Posterior vena cava (tissue), 2 donors: ENCODE data around the gene DNAJC17. TPM values are rescaled to one million over a fixed set of nuclear protein-coding genes. Genes with fewer than 3 reads are reported as not detected.

ENCODE experiments used
- total RNA-seq, 2 donors: library from RNA; stranded (reverse); fragmentation: NEBNext Ultra II Directional; extraction: Animal tissue kit (Norgen Biotek cat#: 25700); gene quantifications; one replicate each; pipeline ENCODE4 v1.2.1, GENCODE V29; 2021
- donor health status: DM: yes; HTN: yes; CAD: no.
- donor health status: DM: yes; HTN: yes; CAD: no.

The DNAJC17 gene
- total RNA-seq, 2 donors from 2014 or later = 18.3 to 22.9 TPM

Other genes with a start within 250 kb of the DNAJC17 start
- gene CCDC32, start 242.4 kb downstream of the DNAJC17 start, total RNA-seq = 10 to 100 TPM; 27.0 to 31.1 TPM
- gene RPUSD2, start 238.2 kb downstream of the DNAJC17 start, total RNA-seq = 1 to 10 TPM; 5.0 to 6.8 TPM
- gene KNL1, start 213.2 kb downstream of the DNAJC17 start, total RNA-seq = under 1 TPM; 0.52 to 0.79 TPM
- 1 to 10 TPM in 1 of 2 donors, under 1 TPM in 1; 0.52 to 1.0 TPM for gene RAD51, start 112.3 kb downstream of the DNAJC17 start, total RNA-seq
- 10 to 100 TPM; 22.3 to 23.6 TPM for gene RMDN3, start 52.2 kb downstream of the DNAJC17 start, total RNA-seq
- 1 to 10 TPM; 7.1 to 8.9 TPM for gene GCHFR, start 43.4 kb downstream of the DNAJC17 start, total RNA-seq
- under 1 TPM; 0.10 to 0.28 TPM for gene C15orf62, start 37.5 kb downstream of the DNAJC17 start, total RNA-seq
- gene ZFYVE19, start 384 bp downstream of the DNAJC17 start, total RNA-seq = 1 to 10 TPM; 8.3 to 8.6 TPM
- gene PPP1R14D, start 21.2 kb upstream of the DNAJC17 start, total RNA-seq = not detected
- gene SPINT1, start 36.6 kb upstream of the DNAJC17 start, total RNA-seq = 1 to 10 TPM; 1.7 to 3.2 TPM
- gene RHOV, start 66.8 kb upstream of the DNAJC17 start, total RNA-seq = not detected
- 10 to 100 TPM; 21.9 to 23.3 TPM for gene VPS18, start 87.0 kb upstream of the DNAJC17 start, total RNA-seq
- gene DLL4, start 121.9 kb upstream of the DNAJC17 start, total RNA-seq = 1 to 10 TPM; 7.4 to 9.8 TPM
- gene CHAC1, start 146.0 kb upstream of the DNAJC17 start, total RNA-seq = 1 to 10 TPM; 1.5 to 3.9 TPM